ENCODE measurements around the gene BIRC5. TPM values are rescaled to one million over a fixed set of nuclear protein-coding genes. Genes with fewer than 3 reads are reported as not detected.
A peak's percentile ranks its signal among the peaks of the same experiment; 100 is the strongest.

BIRC5 gene
- total RNA-seq, 1 donor from 2014 or later = 5.8 TPM

- Histone ChIP-seq H4K20me1 (ENCODE audit: insufficient read depth, low read length) (no peaks in the 10 kb centered on the region), H3K9ac (ENCODE audit: low read length) (no peak overlapping the region), H3K4me2 (ENCODE audit: low read length) (no peak overlapping the region), H3K4me1 (ENCODE audit: insufficient read depth, low read length) (no peaks in the 10 kb centered on the region), H3K27ac (ENCODE audit: low read depth, low read length) (no peak overlapping the region), H3K4me3 (ENCODE audit: insufficient read depth, low read depth, low read length) (no peak overlapping the region), H3K36me3 (ENCODE audit: insufficient read depth, low read length) (no peaks in the 10 kb centered on the region), H2AFZ (ENCODE audit: low read depth, low read length) (no peak overlapping the region), H3K79me2 (ENCODE audit: insufficient read depth, low read length) (no peaks in the 10 kb centered on the region), H3K27me3 (ENCODE audit: insufficient read depth, low read length) (no peaks in the 10 kb centered on the region), H3K9me3 (ENCODE audit: insufficient read depth, low read depth, low read length) (no peaks in the 10 kb centered on the region)
- no peak for TF ChIP-seq EZH2 (IDR thresholded peaks at IDR 0.05; ENCODE audit: insufficient read depth, low read length)
- TF ChIP-seq CTCF (IDR thresholded peaks at IDR 0.05; ENCODE audit: insufficient read depth, low read depth, low read length) = no peak
- Mint-ChIP-seq H3K36me3 (ENCODE audit: low read depth, unreplicated experiment) (peaks cover 2% of the 10 kb centered on the region), H3K27ac (ENCODE audit: unreplicated experiment) (no peak overlapping the region), H3K4me3 (ENCODE audit: unreplicated experiment) (no peak overlapping the region), H3K9me3 (ENCODE audit: unreplicated experiment) (no peaks in the 10 kb centered on the region), H3K4me1 (ENCODE audit: low read depth, unreplicated experiment) (peaks cover 4% of the 10 kb centered on the region), H3K27me3 (ENCODE audit: low read depth, unreplicated experiment) (peaks cover 7% of the 10 kb centered on the region)
- DNase-seq (ENCODE audit: low read depth) = no peak
- no peak for FAIRE-seq
Measured at GRCh38 chr17:78240012-78240655, 26.1 kb downstream of the BIRC5 start.

- Histone ChIP-seq H3K27me3 (ENCODE audit: insufficient read depth, low read length) (no peaks in the 10 kb centered on the region), H3K4me2 (ENCODE audit: low read length) (no peak overlapping the region), H3K9me3 (ENCODE audit: insufficient read depth, low read depth, low read length) (no peaks in the 10 kb centered on the region), H3K4me1 (ENCODE audit: insufficient read depth, low read length) (no peaks in the 10 kb centered on the region), H4K20me1 (ENCODE audit: insufficient read depth, low read length) (no peaks in the 10 kb centered on the region), H3K79me2 (ENCODE audit: insufficient read depth, low read length) (no peaks in the 10 kb centered on the region), H2AFZ (ENCODE audit: low read depth, low read length) (no peak overlapping the region), H3K9ac (ENCODE audit: low read length) (no peak overlapping the region), H3K4me3 (ENCODE audit: insufficient read depth, low read depth, low read length) (no peak overlapping the region), H3K27ac (ENCODE audit: low read depth, low read length) (no peak overlapping the region), H3K36me3 (ENCODE audit: insufficient read depth, low read length) (no peaks in the 10 kb centered on the region)
- H3K27ac Mint-ChIP-seq (ENCODE audit: unreplicated experiment) = no peak overlapping the region
- FAIRE-seq = no peak
- TF ChIP-seq CTCF (IDR thresholded peaks at IDR 0.05; ENCODE audit: insufficient read depth, low read depth, low read length) (no peak), EZH2 (IDR thresholded peaks at IDR 0.05; ENCODE audit: insufficient read depth, low read length) (no peak)
- H3K9me3 Mint-ChIP-seq (ENCODE audit: unreplicated experiment) = no peaks in the 10 kb centered on the region
- H3K27me3 Mint-ChIP-seq (ENCODE audit: low read depth, unreplicated experiment) = peaks cover 6% of the 10 kb centered on the region
- no peak overlapping the region for H3K4me3 Mint-ChIP-seq (ENCODE audit: unreplicated experiment)
- peaks cover 4% of the 10 kb centered on the region for H3K4me1 Mint-ChIP-seq (ENCODE audit: low read depth, unreplicated experiment)
- no peak for DNase-seq (ENCODE audit: low read depth)
- H3K36me3 Mint-ChIP-seq (ENCODE audit: low read depth, unreplicated experiment) = peaks cover 2% of the 10 kb centered on the region
Measured at GRCh38 chr17:78240839-78241238, 26.8 kb downstream of the BIRC5 start.

GRCh38 chr17:78241277-78242023 lies 27.4 kb downstream of the BIRC5 start:
- Mint-ChIP-seq H3K36me3 (ENCODE audit: low read depth, unreplicated experiment) (peaks cover 2% of the 10 kb centered on the region), H3K4me1 (ENCODE audit: low read depth, unreplicated experiment) (peaks cover 4% of the 10 kb centered on the region), H3K9me3 (ENCODE audit: unreplicated experiment) (no peaks in the 10 kb centered on the region), H3K27me3 (ENCODE audit: low read depth, unreplicated experiment) (peaks cover 6% of the 10 kb centered on the region), H3K4me3 (ENCODE audit: unreplicated experiment) (no peak overlapping the region), H3K27ac (ENCODE audit: unreplicated experiment) (no peak overlapping the region)
- Histone ChIP-seq H3K4me2 (ENCODE audit: low read length) (no peak overlapping the region), H2AFZ (ENCODE audit: low read depth, low read length) (no peak overlapping the region), H3K27ac (ENCODE audit: low read depth, low read length) (no peak overlapping the region), H3K36me3 (ENCODE audit: insufficient read depth, low read length) (no peaks in the 10 kb centered on the region), H4K20me1 (ENCODE audit: insufficient read depth, low read length) (no peaks in the 10 kb centered on the region), H3K9me3 (ENCODE audit: insufficient read depth, low read depth, low read length) (no peaks in the 10 kb centered on the region), H3K4me1 (ENCODE audit: insufficient read depth, low read length) (no peaks in the 10 kb centered on the region), H3K79me2 (ENCODE audit: insufficient read depth, low read length) (no peaks in the 10 kb centered on the region), H3K4me3 (ENCODE audit: insufficient read depth, low read depth, low read length) (no peak overlapping the region), H3K27me3 (ENCODE audit: insufficient read depth, low read length) (no peaks in the 10 kb centered on the region), H3K9ac (ENCODE audit: low read length) (no peak overlapping the region)
- FAIRE-seq (no peak), DNase-seq (ENCODE audit: low read depth) (peak; percentile 57)
- TF ChIP-seq EZH2 (IDR thresholded peaks at IDR 0.05; ENCODE audit: insufficient read depth, low read length) (no peak), CTCF (IDR thresholded peaks at IDR 0.05; ENCODE audit: insufficient read depth, low read depth, low read length) (no peak)

Data from astrocyte (in vitro differentiated cells and primary cell).